Mesothelial cell of epicardium (in vitro differentiated cells): ENCODE data around the gene TMEM164. TPM values are rescaled to one million over a fixed set of nuclear protein-coding genes. Genes with fewer than 3 reads are reported as not detected.

Experiments
- DNase-seq, 2 experiments: peaks; one replicate each; pipeline ENCODE4 v3.0.0; 2021; ENCODE audit warnings: low spot score in 2 of 2; ENCODE audit not compliant: unreplicated experiment in 2 of 2
- H3K27ac Mint-ChIP-seq: 2 replicates; pipeline ENCODE4 v1.8.0; 2021; ENCODE audit warnings: mixed read lengths
- H3K27me3 Mint-ChIP-seq: 2 replicates; pipeline ENCODE4 v1.8.0; 2021; ENCODE audit warnings: low read depth, mixed read lengths
- H3K36me3 Mint-ChIP-seq: 2 replicates; pipeline ENCODE4 v1.8.0; 2021; ENCODE audit warnings: mixed read lengths
- H3K4me1 Mint-ChIP-seq: 2 replicates; pipeline ENCODE4 v1.8.0; 2021; ENCODE audit warnings: mixed read lengths
- H3K4me3 Mint-ChIP-seq: 2 replicates; pipeline ENCODE4 v1.8.0; 2021; ENCODE audit warnings: mild to moderate bottlenecking, moderate library complexity, mixed read lengths
- H3K9me3 Mint-ChIP-seq: 2 replicates; pipeline ENCODE4 v1.8.0; 2021; ENCODE audit warnings: mixed read lengths
- CTCF ChIP-seq: fragments of 200-600 bp; sonication (generic); IDR thresholded peaks from one replicate; pipeline ENCODE4 v1.5.0; 2021; ENCODE audit warnings: antibody characterized with exemption; ENCODE audit not compliant: unreplicated experiment
- total RNA-seq: library from RNA; stranded (reverse); gene quantifications from 3 replicates; pipeline ENCODE4 v1.2.1, GENCODE V29; 2021

Gene TMEM164
- total RNA-seq, 1 donor from 2014 or later: 42.5 TPM

- H3K4me3 Mint-ChIP-seq: no peak overlapping the region
- H3K36me3 Mint-ChIP-seq: no peaks in the 10 kb centered on the region
- no peaks in the 10 kb centered on the region for H3K27me3 Mint-ChIP-seq
- H3K9me3 Mint-ChIP-seq: no peaks in the 10 kb centered on the region
- H3K4me1 Mint-ChIP-seq: peaks cover 2% of the 10 kb centered on the region
- DNase-seq: no peak
- H3K27ac Mint-ChIP-seq: no peak overlapping the region
- no peak for TF ChIP-seq CTCF
Measured at GRCh38 chrX:109990582-109991276, 12.2 kb upstream of the TMEM164 start.

DNA sequence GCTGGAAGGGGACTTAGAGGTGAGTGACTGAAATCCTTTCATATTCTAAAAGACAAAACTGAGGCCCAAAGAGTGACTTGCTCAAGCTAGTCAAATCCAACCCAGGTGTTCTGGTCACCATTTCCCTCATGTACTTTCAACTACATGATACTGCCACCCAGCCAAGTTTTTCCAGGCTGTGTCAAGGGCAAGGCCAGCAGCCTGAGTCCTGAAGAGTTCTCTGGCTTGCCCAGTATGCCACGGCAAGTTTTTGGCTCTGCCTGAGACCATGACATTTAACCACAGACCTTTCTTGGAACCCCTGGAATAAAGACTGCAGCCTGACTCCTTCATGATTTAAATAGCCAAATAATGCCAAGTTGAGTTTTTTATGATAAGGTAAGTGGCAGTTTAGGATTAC is 10.7 kb upstream of the TMEM164 start:
- DNase-seq: no peak
- H3K27ac Mint-ChIP-seq: no peak overlapping the region
- no peak for TF ChIP-seq CTCF

DNA sequence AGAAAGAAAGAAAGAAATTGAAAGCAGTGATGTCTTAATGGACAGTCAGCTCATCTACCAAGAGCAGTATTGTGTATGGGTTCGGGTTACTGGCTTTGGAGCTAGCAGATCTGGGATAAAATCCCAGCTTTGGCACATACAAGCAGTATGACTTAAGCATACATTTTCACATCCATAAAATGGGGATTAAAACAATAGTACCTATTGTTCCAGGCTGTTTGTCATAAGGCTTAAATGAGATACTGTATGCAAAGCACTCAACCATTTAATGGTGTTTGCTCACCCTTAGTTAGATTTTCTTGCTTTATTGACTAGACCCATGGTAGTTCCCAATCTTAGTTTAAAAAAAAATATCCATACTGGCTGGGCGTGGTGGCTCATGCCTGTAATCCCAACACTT is 7.8 kb upstream of the TMEM164 start:
- H3K4me3 Mint-ChIP-seq: no peak overlapping the region
- DNase-seq: no peak
- no peak for TF ChIP-seq CTCF
- no peaks in the 10 kb centered on the region for H3K27me3 Mint-ChIP-seq
- peaks cover 11% of the 10 kb centered on the region for H3K4me1 Mint-ChIP-seq
- no peaks in the 10 kb centered on the region for H3K36me3 Mint-ChIP-seq
- no peak overlapping the region for H3K27ac Mint-ChIP-seq
- no peaks in the 10 kb centered on the region for H3K9me3 Mint-ChIP-seq

More for the DNA sequence above, 10.7 kb upstream of the TMEM164 start:
- peaks cover 2% of the 10 kb centered on the region for H3K4me1 Mint-ChIP-seq
- no peaks in the 10 kb centered on the region for H3K9me3 Mint-ChIP-seq
- no peak overlapping the region for H3K4me3 Mint-ChIP-seq
- H3K27me3 Mint-ChIP-seq: no peaks in the 10 kb centered on the region
- H3K36me3 Mint-ChIP-seq: no peaks in the 10 kb centered on the region

- no peak overlapping the region for H3K4me3 Mint-ChIP-seq
- H3K4me1 Mint-ChIP-seq: peaks cover 28% of the 10 kb centered on the region
- no peak for DNase-seq
- H3K9me3 Mint-ChIP-seq: no peaks in the 10 kb centered on the region
- H3K27me3 Mint-ChIP-seq: no peaks in the 10 kb centered on the region
- no peak for TF ChIP-seq CTCF
- no peaks in the 10 kb centered on the region for H3K36me3 Mint-ChIP-seq
- H3K27ac Mint-ChIP-seq: no peak overlapping the region
Measured at GRCh38 chrX:109997786-109998452, 5.0 kb upstream of the TMEM164 start.

GRCh38 chrX:110000000-110000399 is 2.9 kb upstream of the TMEM164 start:
- Mint-ChIP-seq H3K36me3 (no peaks in the 10 kb centered on the region), H3K9me3 (no peaks in the 10 kb centered on the region), H3K27me3 (no peaks in the 10 kb centered on the region), H3K27ac (no peak overlapping the region), H3K4me3 (no peak overlapping the region), H3K4me1 (peaks cover 45% of the 10 kb centered on the region)
- DNase-seq: no peak
- TF ChIP-seq CTCF: no peak
